Measurements from ENCODE around the gene C19orf25.

DNA sequence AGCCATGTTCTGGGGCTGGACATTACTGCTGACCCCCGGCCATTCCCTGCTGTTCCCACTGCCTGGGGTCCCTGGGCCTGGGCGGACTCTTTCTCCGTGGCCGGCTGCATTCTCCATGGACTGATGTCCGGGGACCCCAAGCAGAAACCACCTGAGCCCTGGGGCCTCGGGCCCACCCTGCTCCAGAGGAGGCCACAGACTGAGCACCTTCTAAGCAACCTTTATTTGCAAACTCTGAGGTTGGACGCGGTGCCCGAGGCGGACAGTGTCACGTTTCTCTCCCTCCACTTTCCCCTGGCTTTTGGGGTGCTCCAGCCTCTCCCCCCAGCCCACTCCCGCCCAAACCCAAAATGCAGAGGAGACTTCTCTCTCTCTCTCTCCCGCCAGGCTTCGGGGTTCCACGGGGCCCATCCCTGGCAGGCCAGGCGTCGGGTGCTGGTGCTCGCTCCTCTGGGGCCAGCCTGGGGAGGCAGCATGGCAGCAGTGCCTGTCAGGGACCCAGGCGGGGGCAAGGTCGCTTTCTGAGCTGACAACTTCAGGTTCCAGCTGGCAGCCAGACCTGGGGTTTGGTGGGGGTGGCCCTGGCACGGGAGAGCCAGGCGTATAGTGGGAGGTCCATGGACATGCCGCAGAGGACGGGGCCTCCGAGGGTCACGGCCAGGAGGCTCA lies 2.3 kb upstream of the C19orf25 start:
- TF ChIP-seq EP300 (IDR thresholded peaks at IDR 0.05; ENCODE audit: borderline replicate concordance) (no peak), YY1 (IDR thresholded peaks at IDR 0.05; ENCODE audit: low read depth) (no peak), CREB1 (IDR thresholded peaks at IDR 0.05; ENCODE audit: low read depth) (no peak)
